Upper lobe of left lung (tissue), 6 donors: ENCODE data around the gene KRTAP10-4. TPM values are rescaled to one million over a fixed set of nuclear protein-coding genes. Genes with fewer than 3 reads are reported as not detected.
"Not testable (repeated sequence)": the region's sequence is repeated elsewhere in the genome, so short reads cannot be mapped to it uniquely, and the experiment has no call there.

Experiments
- ATAC-seq, 2 donors: fragments of 200-7000 bp; cut with Tn5 transposase; one replicate each; pipeline ENCODE4 v1.9.1; 2022; ENCODE audit warnings: mild to moderate bottlenecking in 2 of 2, moderate library complexity in 2 of 2; ENCODE audit not compliant: low FRiP score in 2 of 2
- DNase-seq, 2 donors: peaks; one replicate each; pipeline ENCODE4 v3.0.0-alpha.2; 2019 to 2020
- H3K27ac ChIP-seq, 4 donors: fragments of 200-600 bp; sonication (generic); one replicate each; pipeline ENCODE4 v1.5.1; 2016 to 2019
- H3K27me3 ChIP-seq, 4 donors: fragments of 200-600 bp; sonication (generic); one replicate each; pipeline ENCODE4 v1.5.1; 2017 to 2019
- H3K36me3 ChIP-seq, 4 donors: fragments of 200-600 bp; sonication (generic); one replicate each; pipeline ENCODE4 v1.5.1; 2016 to 2019
- H3K4me1 ChIP-seq, 4 donors: fragments of 200-600 bp; sonication (generic); one replicate each; pipeline ENCODE4 v1.5.1; 2018 to 2019
- H3K4me3 ChIP-seq, 4 donors: fragments of 200-600 bp; sonication (generic); one replicate each; pipeline ENCODE4 v1.5.1; 2017 to 2019; ENCODE audit warnings: mild to moderate bottlenecking in 2 of 4, moderate library complexity in 1 of 4
- H3K9me3 ChIP-seq, 4 donors: fragments of 200-600 bp; sonication (generic); one replicate each; pipeline ENCODE4 v1.5.1; 2018 to 2019
- EP300 ChIP-seq, 4 donors: sonication (generic); formaldehyde crosslinking; IDR thresholded peaks; one replicate each; pipeline ENCODE4 v1.5.1; 2017; ENCODE audit warnings: antibody characterized with exemption in 4 of 4, control low read depth in 2 of 4
- POLR2A ChIP-seq, 4 donors: fragments of 450-650 bp; IDR thresholded peaks; one replicate each; pipeline ENCODE4 v1.5.1; 2016 to 2017; ENCODE audit warnings: antibody characterized with exemption in 4 of 4, mild to moderate bottlenecking in 2 of 4
- POLR2AphosphoS5 ChIP-seq, 2 donors: sonication (generic); formaldehyde crosslinking; IDR thresholded peaks; one replicate each; pipeline ENCODE4 v1.5.1; 2017; ENCODE audit warnings: antibody characterized with exemption in 2 of 2
- WGBS, 2 donors: methylation state at CpG; one replicate each; pipeline ENCODE4 v1.1.5; 2017 to 2018; 5-methylcytosine and 5-hydroxymethylcytosine counted together
- total RNA-seq, 6 donors: library from RNA; depleted of rRNA in 4 of 6; stranded (reverse); fragments of >200 nt in 4 of 6; gene quantifications; one replicate each; pipeline versions ENCODE4 v1.1.0 to v1.2.1, GENCODE V29; 2016 to 2021
- TF ChIP-seq, protein P1 (sequence below), 6 experiments: fragments of 450-650 bp in 4 of 6; fragments of 200-600 bp in 2 of 6; sonication (generic) in 2 of 6; IDR thresholded peaks; one replicate each; pipeline ENCODE4 v1.5.1; 2016 to 2019; ENCODE audit warnings: antibody characterized with exemption in 6 of 6
- donor health status: DM: no; HTN: no; CAD: no; lungs with moderate emphysema.
- donor health status: DM: no; HTN: yes; CAD: no; lungs with severe emphysema.

Gene KRTAP10-4
- total RNA-seq, 6 donors from 2014 or later, result not detected

DNA sequence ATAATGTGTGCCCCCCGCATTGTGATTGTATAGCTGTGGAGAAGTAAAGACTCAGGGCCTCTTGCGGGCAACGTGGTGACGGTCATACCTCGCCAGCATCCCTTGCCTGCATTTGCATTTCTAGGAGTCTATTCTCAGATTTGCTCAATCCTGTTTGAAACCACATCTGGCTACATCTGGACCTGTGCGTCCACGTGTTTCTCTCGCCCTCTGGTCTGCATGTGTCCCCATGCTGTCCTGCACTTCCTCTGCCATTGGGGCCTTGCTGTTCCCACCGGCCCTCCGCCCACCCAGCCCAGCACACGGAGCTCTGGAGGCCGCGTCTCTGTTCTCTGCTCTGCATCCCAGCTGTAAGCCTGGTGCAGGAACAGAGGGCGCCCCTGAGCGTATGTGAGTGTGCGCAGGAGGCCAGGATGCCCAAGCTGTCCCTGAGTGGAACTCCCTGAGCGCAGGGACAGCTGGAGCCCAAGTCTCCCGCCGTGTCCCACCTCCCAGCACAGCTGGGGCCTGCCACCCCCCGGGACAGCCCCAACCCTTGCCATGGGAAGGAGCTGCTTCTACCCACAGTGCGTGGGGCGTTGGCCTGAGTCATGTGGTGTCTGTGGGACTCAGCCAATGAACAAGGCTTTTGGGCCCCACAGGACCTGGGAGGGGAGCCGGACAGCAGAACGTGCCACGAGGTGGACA is 23.9 kb upstream of the KRTAP10-4 start:
- peak; percentile 24 to 60 for ATAC-seq

DNA sequence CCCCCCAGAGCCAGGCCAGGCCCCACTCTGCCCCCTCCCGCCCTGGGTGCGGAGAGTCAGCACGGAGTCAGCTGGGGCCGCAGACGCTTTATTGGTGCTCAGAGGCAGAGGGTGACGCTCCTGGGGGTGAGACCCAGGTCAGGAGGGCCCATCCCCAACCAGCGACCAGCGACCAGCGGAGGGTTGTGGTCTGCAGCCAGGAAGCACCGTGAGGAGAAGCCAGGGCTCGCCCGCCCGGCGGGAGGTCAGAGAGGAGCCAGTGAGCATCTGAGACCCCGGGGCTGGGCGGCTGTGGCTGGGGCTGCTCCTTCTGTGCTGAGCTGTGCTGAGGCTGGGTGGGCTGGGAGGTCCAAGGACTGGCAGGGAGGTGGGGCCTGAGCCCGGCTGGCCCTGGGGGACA is 23.2 kb upstream of the KRTAP10-4 start:
- H3K27me3 ChIP-seq, H3K36me3 ChIP-seq, H3K4me3 ChIP-seq, H3K9me3 ChIP-seq, H3K27ac ChIP-seq, H3K4me1 ChIP-seq: not testable (repeated sequence)
- 57% methylated on average over 3 to 16 of the region's 17 CpGs for WGBS, 2 donors
- DNase-seq (peak in 1 of 2 donors; percentile 75), ATAC-seq (peak; percentile 36 to 54)

More for the DNA sequence above, 23.9 kb upstream of the KRTAP10-4 start:
- 83 to 87% methylated on average over 16 to 24 of the region's 25 CpGs for WGBS, 2 donors
- no peaks in the 10 kb centered on the region for H3K36me3 ChIP-seq
- DNase-seq, result peak in 1 of 2 donors; percentile 56
- H3K27ac ChIP-seq, result no peak overlapping the region
- TF ChIP-seq POLR2AphosphoS5 (IDR thresholded peaks at IDR 0.05) (no peak), EP300 (IDR thresholded peaks at IDR 0.05) (no peak), POLR2A (IDR thresholded peaks at IDR 0.05) (no peak)
- TF ChIP-seq, protein P1, sequence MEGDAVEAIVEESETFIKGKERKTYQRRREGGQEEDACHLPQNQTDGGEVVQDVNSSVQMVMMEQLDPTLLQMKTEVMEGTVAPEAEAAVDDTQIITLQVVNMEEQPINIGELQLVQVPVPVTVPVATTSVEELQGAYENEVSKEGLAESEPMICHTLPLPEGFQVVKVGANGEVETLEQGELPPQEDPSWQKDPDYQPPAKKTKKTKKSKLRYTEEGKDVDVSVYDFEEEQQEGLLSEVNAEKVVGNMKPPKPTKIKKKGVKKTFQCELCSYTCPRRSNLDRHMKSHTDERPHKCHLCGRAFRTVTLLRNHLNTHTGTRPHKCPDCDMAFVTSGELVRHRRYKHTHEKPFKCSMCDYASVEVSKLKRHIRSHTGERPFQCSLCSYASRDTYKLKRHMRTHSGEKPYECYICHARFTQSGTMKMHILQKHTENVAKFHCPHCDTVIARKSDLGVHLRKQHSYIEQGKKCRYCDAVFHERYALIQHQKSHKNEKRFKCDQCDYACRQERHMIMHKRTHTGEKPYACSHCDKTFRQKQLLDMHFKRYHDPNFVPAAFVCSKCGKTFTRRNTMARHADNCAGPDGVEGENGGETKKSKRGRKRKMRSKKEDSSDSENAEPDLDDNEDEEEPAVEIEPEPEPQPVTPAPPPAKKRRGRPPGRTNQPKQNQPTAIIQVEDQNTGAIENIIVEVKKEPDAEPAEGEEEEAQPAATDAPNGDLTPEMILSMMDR (IDR thresholded peaks at IDR 0.05), result no peak
- no peak overlapping the region for H3K4me3 ChIP-seq
- peaks cover 0 to 5% (median 2%) of the 10 kb centered on the region in 4 donors for H3K4me1 ChIP-seq
- peaks cover 0 to 8% (median 4%) of the 10 kb centered on the region in 4 donors for H3K9me3 ChIP-seq
- no peaks in the 10 kb centered on the region for H3K27me3 ChIP-seq

GRCh38 chr21:44550807-44551206 is 22.7 kb upstream of the KRTAP10-4 start:
- Histone ChIP-seq H3K9me3 (peaks cover 0 to 8% (median 4%) of the 10 kb centered on the region in 4 donors), H3K27me3 (no peaks in the 10 kb centered on the region), H3K36me3 (no peaks in the 10 kb centered on the region), H3K4me1 (peaks cover 0 to 5% (median 2%) of the 10 kb centered on the region in 4 donors), H3K27ac (no peak overlapping the region), H3K4me3 (no peak overlapping the region)
- no peak for ATAC-seq
- peak in 1 of 2 donors; percentile 56 for DNase-seq
- WGBS, 2 donors, result 77% methylated on average over 6 of the region's 10 CpGs
- TF ChIP-seq, protein P1 (IDR thresholded peaks at IDR 0.05), result no peak
- TF ChIP-seq POLR2A (IDR thresholded peaks at IDR 0.05), result no peak
- TF ChIP-seq EP300 (IDR thresholded peaks at IDR 0.05), result no peak
- TF ChIP-seq POLR2AphosphoS5 (IDR thresholded peaks at IDR 0.05), result no peak

- DNase-seq (no peak), ATAC-seq (no peak)
- TF ChIP-seq POLR2A (IDR thresholded peaks at IDR 0.05) (no peak), POLR2AphosphoS5 (IDR thresholded peaks at IDR 0.05) (no peak), EP300 (IDR thresholded peaks at IDR 0.05) (no peak)
- TF ChIP-seq, protein P1 (IDR thresholded peaks at IDR 0.05), result no peak
- WGBS, 2 donors, result 55 to 82% methylated on average over 8 to 17 of the region's 17 CpGs
- Histone ChIP-seq H3K9me3 (peaks cover 0 to 5% (median 1%) of the 10 kb centered on the region in 4 donors), H3K4me3 (no peak within 1 kb of the TSS), H3K36me3 (no peaks in the 10 kb centered on the region), H3K27ac (no peak within 1 kb of the TSS), H3K27me3 (no peaks in the 10 kb centered on the region), H3K4me1 (peaks cover 0 to 5% (median 2%) of the 10 kb centered on the region in 4 donors)
Observed at GRCh38 chr21:44551340-44551961, 22.1 kb upstream of the KRTAP10-4 start, which contains the start of gene KRTAP10-2. Gene KRTAP10-2, minus strand, starts transcription at chr21:44551505. Its CDS starts 47 bp downstream, at chr21:44551458.

GRCh38 chr21:44552136-44552535 is 21.4 kb upstream of the KRTAP10-4 start:
- Histone ChIP-seq H3K27me3 (no peaks in the 10 kb centered on the region), H3K27ac (no peak overlapping the region), H3K4me1 (peaks cover 0 to 5% (median 2%) of the 10 kb centered on the region in 4 donors), H3K4me3 (no peak overlapping the region), H3K36me3 (no peaks in the 10 kb centered on the region), H3K9me3 (no peaks in the 10 kb centered on the region)
- 92 to 97% methylated on average over 2 to 6 of the region's 6 CpGs for WGBS, 2 donors
- TF ChIP-seq, protein P1 (IDR thresholded peaks at IDR 0.05), result no peak
- TF ChIP-seq EP300 (IDR thresholded peaks at IDR 0.05), result no peak
- TF ChIP-seq POLR2A (IDR thresholded peaks at IDR 0.05), result no peak
- TF ChIP-seq POLR2AphosphoS5 (IDR thresholded peaks at IDR 0.05), result no peak
- ATAC-seq (no peak), DNase-seq (no peak)
